ENCODE results near the gene ALLC. TPM values are rescaled to one million over a fixed set of nuclear protein-coding genes. Genes with fewer than 3 reads are reported as not detected.

Gene ALLC
- total RNA-seq, 2 donors from 2014 or later = 0.26 TPM; not detected in 1

Other genes starting within 250 kb of the ALLC start
- 100 to 1,000 TPM; 102 to 128 TPM for gene ADI1, start 138.7 kb upstream of the ALLC start, total RNA-seq
- gene RNASEH1, start 99.9 kb upstream of the ALLC start, total RNA-seq = 10 to 100 TPM; 17.3 to 22.2 TPM
- 100 to 1,000 TPM; 765 to 811 TPM for gene RPS7, start 82.9 kb upstream of the ALLC start, total RNA-seq
- gene COLEC11, start 63.1 kb upstream of the ALLC start, total RNA-seq = 10 to 100 TPM in 1 of 2 donors, 1 to 10 TPM in 1; 3.3 to 25.0 TPM
- not detected for gene DCDC2C, start 45.4 kb downstream of the ALLC start, total RNA-seq

Measured in left cardiac atrium (tissue), 2 donors.